Hippocampal formation (tissue), 2 donors: ENCODE measurements around the gene ETFB.

ENCODE experiments used
- DNase-seq, 2 donors: peaks; one replicate each; lab custom pipeline; 2025; lab: John Stamatoyannopoulos, UW

The ETFB gene

DNA sequence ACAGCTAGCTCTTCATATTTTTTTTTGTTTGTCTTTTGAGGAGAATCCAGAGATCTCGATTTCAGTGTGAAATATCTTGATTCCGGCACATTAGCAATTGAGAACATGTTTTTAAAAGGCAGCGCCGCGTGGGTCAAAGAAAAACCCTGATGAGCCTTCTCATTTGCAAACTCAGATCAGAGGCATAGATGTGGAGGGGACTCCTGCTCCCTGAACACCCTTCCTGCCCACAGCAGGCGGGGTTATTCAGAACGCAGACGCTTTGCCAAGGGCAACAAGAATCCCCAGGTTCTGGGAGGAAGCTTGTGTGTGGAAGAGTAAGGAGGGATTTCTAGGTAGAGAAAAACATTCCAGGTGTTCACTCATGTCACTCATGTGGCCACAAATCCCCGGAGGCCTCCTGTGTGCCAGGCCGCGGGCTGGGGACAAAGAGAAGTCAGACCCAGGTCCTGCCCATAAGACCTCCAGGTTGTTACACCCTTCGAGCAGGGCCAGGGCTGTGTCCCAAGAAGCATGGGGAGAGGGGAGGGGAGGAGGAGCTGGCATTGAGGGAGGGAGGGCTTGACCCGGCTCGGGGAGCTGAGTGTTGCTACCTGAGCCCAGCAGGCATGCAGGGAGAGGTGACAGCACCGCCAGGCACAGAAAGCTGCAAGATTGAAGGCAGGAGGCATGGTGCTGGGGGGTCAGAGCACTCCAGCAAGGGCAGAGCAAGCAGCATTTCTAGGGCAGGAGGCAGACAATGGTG lies 70.6 kb downstream of the ETFB start:
- no peak for DNase-seq
